Occipital lobe (tissue), 1 donor: ENCODE measurements around the gene SPTSSB. TPM values are rescaled to one million over a fixed set of nuclear protein-coding genes. Genes with fewer than 3 reads are reported as not detected.

Experiments used
- total RNA-seq: library from RNA; depleted of rRNA; stranded (reverse); fragments of >200 nt; gene quantifications from one replicate; pipeline ENCODE4 v1.2.3, GENCODE V29; 2014

SPTSSB gene
- total RNA-seq, 1 donor from 2014 or later: 3.6 TPM

Other genes with a start within 250 kb of the SPTSSB start
- 72.2 TPM for gene NMD3, start 150.2 kb downstream of the SPTSSB start, total RNA-seq
- not detected for gene OTOL1, start 125.3 kb upstream of the SPTSSB start, total RNA-seq